Activated effector memory CD4-positive, alpha-beta T cell treated with Interleukin-2 at 50 U/mL for 16 hours (primary cell): ENCODE data around the gene KIAA0753.

Source experiments
- DNase-seq: peaks from one replicate; pipeline ENCODE4 v3.0.0-alpha.2; 2020

The KIAA0753 gene

DNA sequence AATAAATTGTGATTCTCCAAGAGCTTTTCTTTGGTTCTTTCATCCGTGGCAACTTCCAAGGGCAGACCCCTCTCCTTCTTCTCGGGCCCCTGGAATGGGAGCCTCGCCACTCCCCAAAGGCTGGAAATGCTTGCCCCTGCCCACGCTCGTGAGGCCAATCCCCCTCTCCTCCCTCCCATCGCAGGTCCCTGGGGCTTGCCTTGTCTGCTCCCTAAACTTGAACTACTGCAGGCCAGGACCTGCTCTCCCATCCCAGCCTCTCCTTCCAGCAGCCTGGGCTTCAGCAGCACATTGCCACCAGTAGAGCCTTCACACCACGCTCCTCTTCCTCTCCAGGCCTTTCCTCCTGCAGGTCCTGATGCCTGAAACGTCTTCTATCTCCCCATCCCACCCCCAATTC, 95.2 kb downstream of the KIAA0753 start:
- DNase-seq, result no peak

DNA sequence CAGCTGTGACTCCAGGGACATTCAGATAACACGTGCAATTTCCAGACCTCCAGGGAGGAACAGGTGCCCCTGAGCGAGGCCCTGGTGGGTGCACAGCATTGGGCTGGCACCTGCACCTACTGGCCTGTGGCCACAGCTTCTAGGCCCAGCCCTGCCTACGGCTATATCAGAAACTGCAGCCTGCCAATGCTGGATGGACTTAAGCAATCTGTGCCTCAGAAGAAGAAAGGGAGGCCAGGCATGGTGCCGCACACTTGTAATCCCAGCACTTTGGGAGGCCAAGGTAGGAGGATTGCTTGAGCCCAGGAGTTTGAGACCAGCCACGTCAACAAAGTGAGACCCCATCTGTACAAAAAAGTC, 96.5 kb downstream of the KIAA0753 start:
- no peak for DNase-seq

GRCh38 chr17:6543079-6544010, 97.2 kb downstream of the KIAA0753 start:
- DNase-seq, result no peak

DNA sequence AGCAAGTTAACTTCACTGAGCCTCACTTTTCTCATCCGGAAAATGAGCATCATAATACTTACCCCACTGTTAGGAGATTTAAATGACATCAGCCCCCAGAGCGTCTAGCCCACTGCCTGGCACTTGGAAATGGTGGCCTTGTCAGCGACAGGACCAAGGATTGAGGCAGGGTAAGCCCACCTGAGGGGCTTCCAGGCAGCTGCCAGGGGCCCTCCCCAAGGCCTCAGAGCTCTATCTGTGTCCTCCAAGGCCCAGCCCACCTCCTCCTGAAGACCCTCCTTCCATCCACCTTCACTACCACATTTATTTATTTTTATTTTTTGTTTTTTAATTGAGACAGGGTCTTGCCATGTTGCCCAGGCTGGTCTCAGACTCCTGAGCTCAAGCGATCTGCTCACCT, 97.9 kb downstream of the KIAA0753 start:
- no peak for DNase-seq

- no peak for DNase-seq
These were observed 98.6 kb downstream of the KIAA0753 start for GRCh38 chr17:6541886-6542285.

DNA sequence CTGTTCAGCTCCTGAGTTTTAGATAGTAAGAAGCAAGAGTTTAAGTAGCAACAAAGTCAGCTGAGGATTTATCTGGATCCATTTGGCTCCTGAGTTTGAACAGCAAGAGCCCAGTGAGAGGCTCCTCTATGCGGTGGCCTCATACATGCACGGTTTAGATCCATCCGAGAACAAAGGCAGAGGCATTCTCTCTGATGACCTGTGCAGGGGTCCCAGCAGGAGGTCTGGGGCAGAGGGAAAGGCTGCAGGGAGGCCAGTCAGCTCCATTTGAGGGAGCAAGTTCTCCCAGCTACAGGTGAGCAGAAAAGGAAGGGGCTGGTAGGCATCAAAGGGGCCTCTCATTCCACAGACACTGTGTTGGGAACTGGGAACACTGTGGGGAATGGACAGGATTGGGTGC, 100.6 kb downstream of the KIAA0753 start:
- no peak for DNase-seq

- no peak for DNase-seq
These were observed 103.9 kb downstream of the KIAA0753 start for GRCh38 chr17:6536566-6537065.

DNA sequence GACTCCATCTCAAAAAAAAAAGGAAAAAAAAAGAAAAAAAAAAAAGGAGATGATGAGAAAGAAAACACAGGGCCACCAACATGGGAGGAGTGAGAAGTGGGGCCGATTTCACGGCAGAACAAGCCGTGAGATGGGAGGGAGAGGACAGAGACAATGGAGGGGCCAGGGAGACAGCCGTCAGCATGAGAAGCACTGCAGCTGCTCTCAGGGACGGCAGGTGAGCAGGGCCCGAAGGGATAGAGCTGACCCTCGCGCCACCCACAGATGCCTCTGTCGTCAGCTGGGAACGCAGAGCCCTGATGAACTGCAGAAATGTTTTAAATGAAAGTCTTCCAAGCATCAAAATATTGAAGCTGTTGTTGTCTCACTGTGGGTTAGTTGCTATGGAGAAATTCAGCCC, 104.5 kb downstream of the KIAA0753 start:
- no peak for DNase-seq

DNA sequence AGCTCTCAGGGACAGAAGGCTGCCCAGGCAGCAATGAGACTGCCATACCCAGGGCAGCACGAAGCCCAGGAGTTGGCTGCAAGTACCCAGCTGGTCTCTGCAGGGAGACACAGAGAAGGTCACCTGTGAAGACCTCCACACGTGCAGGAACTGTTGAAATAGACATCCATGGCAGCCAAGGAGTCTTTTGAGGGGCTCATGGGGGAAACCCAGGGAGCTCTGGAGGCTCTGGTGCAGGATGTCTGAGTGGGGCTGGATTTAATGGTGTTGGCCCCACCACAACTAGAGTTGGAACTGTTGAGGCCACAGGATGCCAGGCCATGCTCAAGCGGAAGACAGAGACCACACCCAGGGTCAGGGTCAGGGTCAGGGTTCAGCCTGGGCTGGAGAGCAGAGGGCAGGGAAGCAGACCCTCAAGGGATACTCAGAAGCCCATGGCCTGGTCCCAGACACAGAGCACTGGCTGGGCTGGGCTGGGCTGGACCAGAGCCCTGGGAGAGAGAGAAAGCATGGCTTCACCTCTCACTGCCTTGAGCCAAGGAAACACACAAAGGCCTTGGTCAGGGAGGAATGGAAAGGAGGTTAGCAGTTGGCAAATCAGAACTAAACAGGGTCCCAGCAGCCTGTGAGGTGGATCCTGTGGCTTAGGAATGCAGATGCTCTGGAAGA, 105.5 kb downstream of the KIAA0753 start:
- DNase-seq, result no peak

DNA sequence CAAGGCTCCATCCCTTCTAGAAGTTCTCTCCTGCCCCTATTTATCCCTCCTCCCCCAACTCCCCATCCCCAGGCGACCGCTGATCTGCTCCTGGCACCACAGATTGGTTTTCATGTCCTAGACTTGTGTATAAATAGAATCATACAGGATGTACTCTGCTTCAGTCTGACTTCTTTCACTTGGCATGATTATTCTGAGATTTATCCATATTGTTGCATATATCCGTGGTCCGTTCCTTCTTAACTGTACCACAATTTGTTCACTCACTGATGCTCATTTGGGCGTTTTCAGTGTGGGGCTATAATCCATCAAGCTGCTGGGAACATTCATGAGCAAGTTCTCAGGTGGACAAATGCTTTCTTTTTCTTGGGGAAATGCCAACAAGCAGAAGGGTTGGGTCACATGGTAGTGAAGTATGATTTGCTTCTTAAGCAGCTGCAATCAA, 108.0 kb downstream of the KIAA0753 start:
- DNase-seq, result no peak

GRCh38 chr17:6531575-6531974, 108.9 kb downstream of the KIAA0753 start:
- DNase-seq, result no peak

- no peak for DNase-seq
These were observed 110.1 kb downstream of the KIAA0753 start for GRCh38 chr17:6530324-6530920.

- no peak for DNase-seq
These were observed 112.0 kb downstream of the KIAA0753 start for GRCh38 chr17:6528557-6528956.
